GM19025 (cell line): ENCODE data around the gene TAX1BP1.

Source experiments
- ATAC-seq: cut with Tn5 transposase; IDR thresholded peaks from one replicate; pipeline ENCODE4 v1.9.1; 2021; ENCODE audit warnings: mild to moderate bottlenecking, low read depth, moderate library complexity; ENCODE audit not compliant: unreplicated experiment

The TAX1BP1 gene

DNA sequence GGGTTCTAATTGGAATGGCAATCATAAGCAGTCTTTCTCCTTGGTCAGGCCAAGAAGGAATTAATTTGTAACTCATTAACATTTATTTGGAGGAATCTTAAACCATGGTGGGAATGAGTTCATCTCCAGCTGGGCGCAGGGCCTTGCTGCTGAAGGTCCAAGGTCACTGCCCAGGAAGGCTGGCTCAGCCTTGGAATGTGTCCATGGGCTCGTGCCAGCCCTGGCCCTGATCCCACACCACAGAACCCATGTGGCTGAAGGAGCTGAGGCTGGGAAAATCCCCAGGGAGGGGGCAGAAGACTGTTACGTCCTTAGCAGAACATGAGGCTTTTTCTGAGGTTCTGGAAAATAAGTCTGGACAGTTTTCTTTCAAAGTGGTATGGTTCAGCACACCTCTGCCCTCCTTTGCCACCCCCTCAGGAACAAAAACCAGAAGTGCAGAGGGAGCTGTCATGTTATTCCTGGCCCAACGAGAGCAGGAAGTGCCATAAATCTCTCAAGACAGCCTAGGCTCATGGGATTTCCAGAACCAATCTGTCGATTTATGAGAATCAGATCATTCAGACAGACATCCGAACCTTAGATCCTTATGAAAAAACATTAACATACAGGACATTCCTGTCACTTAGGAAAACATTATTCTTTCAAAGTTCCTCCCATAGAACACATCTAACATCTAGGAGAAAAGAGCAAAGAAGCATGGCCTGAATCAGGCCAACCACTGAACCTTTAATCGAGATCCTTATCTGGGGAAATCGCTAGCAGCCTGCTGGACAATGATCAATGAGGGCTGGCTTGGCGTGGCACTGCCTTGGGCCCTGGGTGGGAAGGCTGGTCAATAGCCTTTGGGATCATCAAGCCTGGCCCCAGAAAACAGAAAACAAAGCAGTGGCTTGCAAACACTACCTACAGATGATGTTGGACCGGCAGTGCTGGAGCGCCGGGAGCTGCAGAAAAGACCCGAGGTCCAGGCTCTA, 134.3 kb downstream of the TAX1BP1 start:
- ATAC-seq, result no peak

DNA sequence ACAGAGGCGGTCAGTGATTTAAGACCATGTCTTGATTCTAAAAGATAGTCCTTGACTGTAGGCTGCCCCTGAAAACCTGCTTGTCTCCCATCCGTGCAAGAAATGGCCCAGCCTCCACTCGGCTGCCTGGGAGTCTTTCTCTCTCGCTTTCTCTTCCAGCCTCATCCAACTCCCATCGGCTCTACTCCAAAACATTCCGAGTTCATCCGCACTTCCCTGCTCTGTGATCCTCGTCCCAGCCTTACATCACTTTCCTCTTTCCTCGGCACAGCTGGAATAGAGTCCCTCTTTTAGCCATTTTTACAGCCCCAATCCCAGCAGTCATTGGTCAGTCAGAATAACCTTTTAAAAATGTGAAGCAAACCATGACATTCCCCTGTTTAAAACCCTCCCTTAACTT, 135.1 kb downstream of the TAX1BP1 start:
- no peak for ATAC-seq

DNA sequence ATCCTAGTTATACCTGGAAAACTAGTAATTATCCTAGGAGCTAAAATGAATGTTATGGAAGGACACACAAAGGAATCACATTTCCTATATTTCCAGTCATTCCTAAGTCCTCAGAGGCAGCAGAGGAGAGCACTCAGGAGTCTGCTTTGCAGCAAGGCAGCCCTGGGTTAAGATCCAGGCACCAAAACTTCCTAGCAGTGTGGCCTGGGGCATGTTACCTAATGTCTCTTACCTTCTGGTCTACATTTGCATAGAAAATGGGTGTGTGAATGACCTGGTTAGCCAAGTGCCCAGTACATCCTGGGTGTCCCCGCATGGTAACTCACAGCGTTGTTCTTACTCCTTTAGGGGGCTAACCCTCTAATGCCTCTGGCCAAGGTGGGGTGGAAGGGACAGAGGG, 135.9 kb downstream of the TAX1BP1 start:
- ATAC-seq, result no peak

DNA sequence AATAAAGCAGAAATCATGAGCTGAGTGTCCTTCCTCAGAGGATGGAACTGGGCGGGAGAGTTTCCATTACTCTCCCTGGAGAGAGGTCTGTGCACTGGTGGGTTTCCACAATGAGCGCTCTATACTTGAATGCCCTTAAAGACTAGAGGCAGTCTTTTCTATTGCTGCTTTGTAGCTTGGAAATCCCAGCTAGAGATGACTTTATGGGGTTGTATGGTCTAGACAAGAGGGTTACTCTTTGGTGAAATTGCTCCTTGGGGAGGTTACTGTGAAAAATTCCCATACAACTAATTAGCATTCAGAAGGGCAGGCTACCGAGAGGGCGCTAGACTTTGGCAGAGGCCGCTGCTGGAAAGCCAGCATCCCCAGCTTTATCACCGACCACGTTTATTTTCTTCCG, 136.8 kb downstream of the TAX1BP1 start:
- no peak for ATAC-seq
